OCI-LY3 (cell line): ENCODE measurements around the gene PIK3IP1.

Experiments used
- H2AFZ ChIP-seq: fragments of 200-600, 300-600 bp; shearing (Covaris generic); 2 replicates; pipeline ENCODE4 v1.6.0; 2014; ENCODE audit warnings: antibody characterized with exemption, low read depth, low read length
- H3K27ac ChIP-seq: fragments of 200-600, 300-600 bp; sonication (generic); 2 replicates; pipeline ENCODE4 v1.5.1; 2014; ENCODE audit warnings: mild to moderate bottlenecking, low read length, moderate library complexity, mixed read lengths
- H3K27me3 ChIP-seq: fragments of 200-600, 300-600 bp; sonication (generic); 2 replicates; pipeline ENCODE4 v1.6.1; 2014; ENCODE audit warnings: low read depth, low read length, mixed read lengths
- H3K36me3 ChIP-seq: fragments of 200-600, 300-600 bp; sonication (generic); replicated peaks from 2 replicates; pipeline ENCODE3; 2014; ENCODE audit warnings: low read depth, low read length, mixed read lengths
- H3K4me1 ChIP-seq: fragments of 300-600, 200-600 bp; sonication (generic); 2 replicates; pipeline ENCODE4 v1.6.1; 2014; ENCODE audit warnings: low read length, mixed read lengths
- H3K4me2 ChIP-seq: fragments of 200-600, 300-600 bp; sonication (generic); 2 replicates; pipeline ENCODE4 v1.6.1; 2014; ENCODE audit warnings: low read length, mixed read lengths
- H3K4me3 ChIP-seq: fragments of 300-600, 200-600 bp; sonication (generic); 2 replicates; pipeline ENCODE4 v1.5.1; 2014; ENCODE audit warnings: antibody characterized with exemption, mild to moderate bottlenecking, low read length, moderate library complexity
- H3K79me2 ChIP-seq: fragments of 300-600, 200-600 bp; shearing (Covaris generic); 2 replicates; pipeline ENCODE4 v1.6.1; 2014; ENCODE audit warnings: mild to moderate bottlenecking, low read length, mixed read lengths
- H3K9ac ChIP-seq: fragments of 300-600, 200-600 bp; shearing (Covaris generic); 2 replicates; pipeline ENCODE4 v1.6.0; 2014; ENCODE audit warnings: mild to moderate bottlenecking, low read length, moderate library complexity
- H3K9me3 ChIP-seq: fragments of 200-600, 300-600 bp; shearing (Covaris generic); 2 replicates; pipeline ENCODE4 v1.6.1; 2014; ENCODE audit warnings: low read length, mixed read lengths; ENCODE audit not compliant: insufficient read depth
- H4K20me1 ChIP-seq: fragments of 200-600, 300-600 bp; sonication (generic); 2 replicates; pipeline ENCODE4 v1.6.1; 2016; ENCODE audit warnings: low read length, mixed read lengths; ENCODE audit not compliant: insufficient read depth
- EZH2phosphoT487 ChIP-seq: fragments of 200-600 bp; shearing (Covaris generic); IDR thresholded peaks from 2 replicates; pipeline ENCODE4 v1.6.1; 2018; ENCODE audit warnings: antibody characterized with exemption, mixed run types, low read depth
- TF ChIP-seq, protein P1 (sequence below): fragments of 200-600, 300-600 bp; sonication (generic); IDR thresholded peaks from 2 replicates; pipeline ENCODE4 v1.5.1; 2014; ENCODE audit warnings: antibody characterized with exemption, low read length, low read depth

Gene PIK3IP1

DNA sequence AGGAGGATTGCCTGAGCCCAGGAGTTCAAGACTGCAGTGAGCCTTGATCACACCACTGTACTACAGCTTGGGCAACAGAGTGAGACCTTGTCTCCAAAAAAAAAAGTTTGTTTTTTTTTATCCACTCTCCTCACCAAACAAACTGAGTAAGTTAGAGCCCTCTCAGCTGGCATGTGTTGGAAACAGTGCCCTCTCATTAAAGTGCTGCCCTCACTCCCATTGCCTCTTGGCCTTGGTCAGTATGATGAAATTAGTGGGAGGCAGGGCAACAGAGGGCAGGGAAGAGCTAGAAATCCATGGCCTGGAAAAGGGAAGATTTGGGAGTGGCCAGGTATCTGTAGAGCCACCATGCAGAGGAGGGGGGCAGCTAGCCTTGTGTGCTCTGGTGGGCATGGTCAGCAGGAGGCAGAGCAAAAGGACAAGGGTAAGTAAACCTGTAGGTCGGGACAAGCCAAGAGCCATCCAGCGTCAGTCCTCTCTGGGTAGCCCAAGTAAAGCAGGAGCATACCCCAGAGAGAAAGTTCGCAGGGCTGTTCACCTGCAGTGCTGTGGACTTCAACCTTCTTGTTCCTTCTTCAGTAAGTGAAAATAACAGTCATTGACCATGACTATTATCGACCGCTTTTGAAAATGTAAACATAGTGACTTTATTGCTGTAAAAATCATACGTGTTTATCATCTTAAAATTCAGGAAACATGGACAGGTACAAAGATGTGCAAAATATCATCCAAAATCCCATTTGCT is 28.2 kb downstream of the PIK3IP1 start:
- Histone ChIP-seq H3K4me1 (no peaks in the 10 kb centered on the region), H2AFZ (no peak overlapping the region), H3K4me2 (no peak overlapping the region), H4K20me1 (peaks cover 10% of the 10 kb centered on the region; the same call in 1 of the 2 replicates), H3K4me3 (no peak overlapping the region), H3K9ac (no peak overlapping the region), H3K27me3 (no peaks in the 10 kb centered on the region), H3K9me3 (no peaks in the 10 kb centered on the region), H3K36me3 (peaks cover 60% of the 10 kb centered on the region), H3K79me2 (no peaks in the 10 kb centered on the region), H3K27ac (no peak overlapping the region)
- TF ChIP-seq, protein P1, sequence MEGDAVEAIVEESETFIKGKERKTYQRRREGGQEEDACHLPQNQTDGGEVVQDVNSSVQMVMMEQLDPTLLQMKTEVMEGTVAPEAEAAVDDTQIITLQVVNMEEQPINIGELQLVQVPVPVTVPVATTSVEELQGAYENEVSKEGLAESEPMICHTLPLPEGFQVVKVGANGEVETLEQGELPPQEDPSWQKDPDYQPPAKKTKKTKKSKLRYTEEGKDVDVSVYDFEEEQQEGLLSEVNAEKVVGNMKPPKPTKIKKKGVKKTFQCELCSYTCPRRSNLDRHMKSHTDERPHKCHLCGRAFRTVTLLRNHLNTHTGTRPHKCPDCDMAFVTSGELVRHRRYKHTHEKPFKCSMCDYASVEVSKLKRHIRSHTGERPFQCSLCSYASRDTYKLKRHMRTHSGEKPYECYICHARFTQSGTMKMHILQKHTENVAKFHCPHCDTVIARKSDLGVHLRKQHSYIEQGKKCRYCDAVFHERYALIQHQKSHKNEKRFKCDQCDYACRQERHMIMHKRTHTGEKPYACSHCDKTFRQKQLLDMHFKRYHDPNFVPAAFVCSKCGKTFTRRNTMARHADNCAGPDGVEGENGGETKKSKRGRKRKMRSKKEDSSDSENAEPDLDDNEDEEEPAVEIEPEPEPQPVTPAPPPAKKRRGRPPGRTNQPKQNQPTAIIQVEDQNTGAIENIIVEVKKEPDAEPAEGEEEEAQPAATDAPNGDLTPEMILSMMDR = no peak
- no peak for TF ChIP-seq EZH2phosphoT487

DNA sequence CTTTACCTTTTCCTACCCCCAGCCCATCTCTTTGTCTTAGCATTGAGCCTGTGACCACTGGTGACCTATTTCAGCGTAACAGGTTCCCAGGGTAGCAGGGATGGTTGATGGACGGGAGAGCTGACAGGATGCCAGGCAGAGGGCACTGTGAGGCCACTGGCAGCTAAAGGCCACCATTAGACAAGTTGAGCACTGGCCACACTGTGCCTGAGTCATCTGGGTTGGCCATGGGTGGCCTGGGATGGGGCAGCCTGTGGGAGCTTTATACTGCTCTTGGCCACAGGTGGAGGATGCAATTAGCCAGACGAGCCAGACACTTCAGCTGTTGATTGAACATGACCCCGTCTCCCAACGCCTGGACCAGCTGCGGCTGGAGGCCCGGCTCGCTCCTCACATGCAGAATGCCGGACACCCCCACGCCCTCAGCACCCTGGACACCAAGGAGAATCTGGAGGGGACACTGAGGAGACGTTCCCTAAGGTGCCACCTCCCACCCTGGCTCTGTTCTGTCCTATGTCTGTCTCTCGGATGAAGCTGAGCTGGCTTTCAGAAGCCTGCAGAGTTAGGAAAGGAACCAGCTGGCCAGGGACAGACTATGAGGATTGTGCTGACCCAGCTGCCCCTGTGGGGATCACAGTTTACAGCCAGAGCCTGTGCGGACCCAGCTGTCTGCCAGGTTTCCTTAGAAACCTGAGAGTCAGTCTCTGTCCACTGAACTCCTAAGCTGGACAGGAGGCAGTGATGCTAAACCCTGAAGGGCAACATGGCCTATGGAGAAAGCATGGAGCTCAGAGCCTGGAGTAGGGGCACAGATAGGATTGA is 29.8 kb downstream of the PIK3IP1 start:
- TF ChIP-seq EZH2phosphoT487 = no peak
- TF ChIP-seq, protein P1 = no peak
- H3K36me3 ChIP-seq = peaks cover 54% of the 10 kb centered on the region
- H3K4me3 ChIP-seq = no peak overlapping the region

DNA sequence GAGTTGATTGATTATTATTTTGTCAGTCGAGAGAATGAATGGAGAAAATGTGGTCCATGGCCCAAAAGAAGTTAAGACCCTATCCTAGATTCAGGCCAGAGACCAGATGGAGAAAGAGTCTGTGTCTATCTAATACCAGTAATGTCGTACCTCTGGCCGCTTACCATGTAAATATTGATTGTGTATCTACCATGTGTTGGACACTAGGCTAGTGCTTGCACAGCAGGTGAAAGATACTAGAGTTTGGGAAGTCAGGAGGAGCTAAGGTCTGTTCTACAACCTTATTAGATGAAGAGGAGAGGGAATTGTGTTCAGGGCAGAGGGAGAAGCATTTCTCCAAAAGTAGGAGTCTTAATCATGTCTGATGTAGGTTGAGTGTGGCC is 31.8 kb downstream of the PIK3IP1 start:
- TF ChIP-seq, protein P1 = no peak
- TF ChIP-seq EZH2phosphoT487 = no peak
- no peaks in the 10 kb centered on the region for H3K27me3 ChIP-seq
- H3K4me1 ChIP-seq = no peaks in the 10 kb centered on the region
- H3K36me3 ChIP-seq = peaks cover 38% of the 10 kb centered on the region
- H3K9me3 ChIP-seq = no peaks in the 10 kb centered on the region
- no peak overlapping the region for H3K4me2 ChIP-seq
- no peak overlapping the region for H2AFZ ChIP-seq
- H3K9ac ChIP-seq = no peak overlapping the region
- H3K4me3 ChIP-seq = no peak overlapping the region
- H4K20me1 ChIP-seq = peaks cover 12% of the 10 kb centered on the region; the same call in 1 of the 2 replicates
- no peaks in the 10 kb centered on the region for H3K79me2 ChIP-seq
- no peak overlapping the region for H3K27ac ChIP-seq

More for the DNA sequence above, 29.8 kb downstream of the PIK3IP1 start:
- no peaks in the 10 kb centered on the region for H3K79me2 ChIP-seq
- H3K4me2 ChIP-seq = no peak overlapping the region
- H2AFZ ChIP-seq = no peak overlapping the region
- no peak overlapping the region for H3K9ac ChIP-seq
- no peak overlapping the region for H3K27ac ChIP-seq
- peaks cover 10% of the 10 kb centered on the region; the same call in 1 of the 2 replicates for H4K20me1 ChIP-seq
- H3K9me3 ChIP-seq = no peaks in the 10 kb centered on the region
- no peaks in the 10 kb centered on the region for H3K4me1 ChIP-seq
- H3K27me3 ChIP-seq = no peaks in the 10 kb centered on the region
